ENCODE data around the gene NUBPL. TPM values are rescaled to one million over a fixed set of nuclear protein-coding genes. Genes with fewer than 3 reads are reported as not detected.

Gene NUBPL
- total RNA-seq, 1 experiment from 2014 or later: 5.7 TPM

DNA sequence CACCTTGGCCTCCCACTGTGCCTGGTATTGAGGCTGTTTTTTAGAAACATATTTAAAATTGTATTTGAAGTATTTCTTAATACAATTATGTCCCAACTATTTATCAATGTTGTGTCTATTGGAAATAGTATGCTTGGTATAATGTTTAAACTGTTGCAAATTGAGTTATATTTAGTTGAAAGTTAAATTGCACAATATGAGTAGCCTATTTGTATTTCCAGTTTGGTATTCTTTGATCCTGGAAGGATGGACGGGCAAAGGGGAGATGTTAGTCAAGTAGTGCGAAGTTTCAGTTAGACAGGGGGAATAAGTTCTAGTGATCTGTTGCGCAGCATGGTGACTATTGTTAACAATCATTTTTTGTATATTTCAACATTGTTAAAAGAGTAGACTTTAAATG lies 111.5 kb downstream of the NUBPL start:
- CTCF ChIA-PET: no interaction called here
- H3K4me1 ChIP-seq (ENCODE audit: control insufficient read depth, insufficient read depth, low read length): no peaks in the 10 kb centered on the region
- intact Hi-C loops (cut with micrococcal nuclease; ENCODE audit: unreplicated experiment): no loop called here
- no peaks in the 10 kb centered on the region for H3K9me3 ChIP-seq (ENCODE audit: control insufficient read depth, insufficient read depth, low read depth, low read length)
- no peak overlapping the region for H3K4me3 ChIP-seq (ENCODE audit: low read depth in 2 of 2, low read length in 2 of 2)
- H3K27me3 ChIP-seq (ENCODE audit: control insufficient read depth, insufficient read depth, low read length): no peaks in the 10 kb centered on the region
- no peak for ATAC-seq
- in situ Hi-C loops (cut with HindIII; ENCODE audit: low pct_unique_long_range_greater_than_20kb, low sequenced_read_pairs): no loop called here
- no peaks in the 10 kb centered on the region for H3K36me3 ChIP-seq (ENCODE audit: control insufficient read depth, insufficient read depth, low read length)
- POLR2A ChIA-PET: no interaction called here
- no peak for TF ChIP-seq REST (IDR thresholded peaks at IDR 0.05; ENCODE audit: insufficient read depth in 1 of 2, low read depth in 2 of 2, low read length in 1 of 2)
- BruUV-seq (replicated peaks): no TSS peak
- no peak for DNase-seq (ENCODE audit: low read depth, low spot score)
- H3K27ac ChIP-seq (ENCODE audit: low read length): no peak overlapping the region

DNA sequence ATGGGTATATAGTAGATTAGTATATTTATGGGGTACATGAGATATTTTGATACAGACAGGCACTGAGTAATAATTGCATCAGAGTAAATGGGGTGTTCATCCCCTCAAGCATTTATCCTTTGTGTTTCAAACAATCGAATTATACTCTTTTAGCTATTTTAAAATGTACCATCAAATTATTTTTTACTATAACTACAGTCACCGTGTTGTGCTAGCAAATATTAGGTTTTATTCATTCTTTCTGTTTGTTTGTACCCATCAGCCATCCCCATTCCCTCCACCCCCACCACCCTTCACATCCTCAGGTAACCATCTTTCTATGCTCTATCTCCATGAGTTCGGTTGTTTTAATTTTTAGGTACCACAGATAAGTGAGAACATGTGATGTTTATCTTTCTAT lies 115.8 kb downstream of the NUBPL start:
- intact Hi-C loops (cut with micrococcal nuclease; ENCODE audit: unreplicated experiment) (no loop called here), in situ Hi-C loops (cut with HindIII; ENCODE audit: low pct_unique_long_range_greater_than_20kb, low sequenced_read_pairs) (no loop called here)
- TF ChIP-seq SIN3A (IDR thresholded peaks at IDR 0.05; ENCODE audit: borderline replicate concordance, insufficient read depth, low read depth, low read length) (no peak), TCF7L2 (IDR thresholded peaks at IDR 0.05; ENCODE audit: low read depth, low read length) (no peak), POLR2AphosphoS5 (IDR thresholded peaks at IDR 0.05; ENCODE audit: low read depth, low read length) (no peak), REST (IDR thresholded peaks at IDR 0.05; ENCODE audit: insufficient read depth in 1 of 2, low read depth in 2 of 2, low read length in 1 of 2) (no peak)
- TF ChIP-seq, protein P1, sequence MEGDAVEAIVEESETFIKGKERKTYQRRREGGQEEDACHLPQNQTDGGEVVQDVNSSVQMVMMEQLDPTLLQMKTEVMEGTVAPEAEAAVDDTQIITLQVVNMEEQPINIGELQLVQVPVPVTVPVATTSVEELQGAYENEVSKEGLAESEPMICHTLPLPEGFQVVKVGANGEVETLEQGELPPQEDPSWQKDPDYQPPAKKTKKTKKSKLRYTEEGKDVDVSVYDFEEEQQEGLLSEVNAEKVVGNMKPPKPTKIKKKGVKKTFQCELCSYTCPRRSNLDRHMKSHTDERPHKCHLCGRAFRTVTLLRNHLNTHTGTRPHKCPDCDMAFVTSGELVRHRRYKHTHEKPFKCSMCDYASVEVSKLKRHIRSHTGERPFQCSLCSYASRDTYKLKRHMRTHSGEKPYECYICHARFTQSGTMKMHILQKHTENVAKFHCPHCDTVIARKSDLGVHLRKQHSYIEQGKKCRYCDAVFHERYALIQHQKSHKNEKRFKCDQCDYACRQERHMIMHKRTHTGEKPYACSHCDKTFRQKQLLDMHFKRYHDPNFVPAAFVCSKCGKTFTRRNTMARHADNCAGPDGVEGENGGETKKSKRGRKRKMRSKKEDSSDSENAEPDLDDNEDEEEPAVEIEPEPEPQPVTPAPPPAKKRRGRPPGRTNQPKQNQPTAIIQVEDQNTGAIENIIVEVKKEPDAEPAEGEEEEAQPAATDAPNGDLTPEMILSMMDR (IDR thresholded peaks at IDR 0.05): no peak
- no peaks in the 10 kb centered on the region for H3K36me3 ChIP-seq (ENCODE audit: control insufficient read depth, insufficient read depth, low read length)
- no peaks in the 10 kb centered on the region for H3K27me3 ChIP-seq (ENCODE audit: control insufficient read depth, insufficient read depth, low read length)
- no TSS peak for BruUV-seq (replicated peaks)
- ATAC-seq: no peak
- no peaks in the 10 kb centered on the region for H3K4me1 ChIP-seq (ENCODE audit: control insufficient read depth, insufficient read depth, low read length)
- POLR2A ChIA-PET: no interaction called here
- no peaks in the 10 kb centered on the region for H3K9me3 ChIP-seq (ENCODE audit: control insufficient read depth, insufficient read depth, low read depth, low read length)
- CTCF ChIA-PET: no interaction called here
- no peak overlapping the region for H3K27ac ChIP-seq (ENCODE audit: low read length)
- no peak overlapping the region for H3K4me3 ChIP-seq (ENCODE audit: low read depth in 2 of 2, low read length in 2 of 2)
- no peak for DNase-seq (ENCODE audit: low read depth, low spot score)
